HuH-7.5 (cell line): ENCODE measurements around the gene WDR53.
"Not testable (repeated sequence)": the region's sequence is repeated elsewhere in the genome, so short reads cannot be mapped to it uniquely, and the experiment has no call there.

Experiments used
- DNase-seq: peaks from one replicate; pipeline ENCODE4 v3.0.0; 2011; ENCODE audit warnings: low spot score

The WDR53 gene

GRCh38 chr3:196568246-196569002, at the start of gene WDR53, which contains the start of gene FBXO45:
TSS of gene WDR53 (minus strand) at chr3:196568554. CDS start at chr3:196561475, 7,079 bp downstream.
TSS of gene FBXO45 (plus strand) at chr3:196568660. CDS start at chr3:196568985, 325 bp downstream.
- peak; percentile 92 for DNase-seq

- DNase-seq, result no peak
Measured at GRCh38 chr3:196617256-196617655, 48.9 kb upstream of the WDR53 start.

GRCh38 chr3:196615234-196615633, 46.9 kb upstream of the WDR53 start:
- not testable (repeated sequence) for DNase-seq

- DNase-seq, result no peak
Measured at GRCh38 chr3:196611761-196612483, 43.6 kb upstream of the WDR53 start.

DNA sequence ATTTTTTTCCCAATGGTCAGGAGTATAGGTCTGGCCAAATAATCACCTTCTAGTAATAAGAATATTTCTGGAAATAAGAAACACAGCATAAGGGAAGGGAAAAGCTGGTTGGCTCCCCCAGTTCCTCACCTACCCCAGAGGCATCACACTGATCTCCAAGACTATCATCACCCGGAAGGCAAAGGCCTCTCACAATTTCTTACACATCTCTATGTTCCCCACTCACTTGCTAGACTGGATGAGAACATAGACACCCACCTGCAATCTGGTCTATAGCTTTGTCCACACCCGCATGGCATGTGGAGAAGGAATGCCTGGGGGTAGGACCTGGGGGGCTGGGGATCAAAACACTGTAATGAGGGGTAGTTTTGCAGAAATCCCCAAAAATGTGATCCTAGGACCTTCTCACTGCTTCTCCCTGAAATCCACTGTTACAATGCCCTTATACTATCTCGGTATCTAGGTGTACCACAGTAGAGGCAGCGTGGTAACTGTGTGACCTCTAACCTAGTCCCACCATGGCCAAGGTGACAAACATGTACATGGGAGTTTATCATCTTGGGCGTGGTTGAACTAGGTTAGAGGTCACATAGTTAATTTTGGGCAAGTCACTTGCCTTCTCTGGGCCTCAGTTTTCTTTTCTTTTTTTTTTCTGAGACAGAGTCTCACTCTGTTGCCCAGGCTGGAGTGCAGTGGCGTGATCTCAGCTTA, 41.6 kb upstream of the WDR53 start:
- no peak for DNase-seq

DNA sequence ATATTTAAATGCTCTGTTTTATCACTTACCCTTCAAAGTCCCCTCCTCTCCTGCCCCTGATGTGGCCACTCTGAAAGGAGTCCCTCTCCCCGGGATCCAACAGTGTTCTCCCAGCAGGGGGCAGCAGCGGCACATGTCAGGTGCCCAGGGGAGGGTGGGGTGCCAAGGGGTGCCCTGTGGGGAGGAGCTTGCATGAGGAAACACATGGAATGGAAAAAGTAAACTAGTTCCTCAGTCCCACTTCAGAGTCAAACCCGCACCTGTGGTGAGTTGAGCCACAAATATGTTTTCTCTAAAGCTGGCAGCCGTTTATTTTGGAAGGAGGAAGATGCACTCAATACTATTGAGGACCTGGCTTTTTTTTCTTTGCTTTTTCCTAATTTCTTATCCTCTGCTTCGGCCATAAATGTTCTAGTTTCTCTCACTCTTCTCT, 41.0 kb upstream of the WDR53 start:
- peak; percentile 79 for DNase-seq

DNA sequence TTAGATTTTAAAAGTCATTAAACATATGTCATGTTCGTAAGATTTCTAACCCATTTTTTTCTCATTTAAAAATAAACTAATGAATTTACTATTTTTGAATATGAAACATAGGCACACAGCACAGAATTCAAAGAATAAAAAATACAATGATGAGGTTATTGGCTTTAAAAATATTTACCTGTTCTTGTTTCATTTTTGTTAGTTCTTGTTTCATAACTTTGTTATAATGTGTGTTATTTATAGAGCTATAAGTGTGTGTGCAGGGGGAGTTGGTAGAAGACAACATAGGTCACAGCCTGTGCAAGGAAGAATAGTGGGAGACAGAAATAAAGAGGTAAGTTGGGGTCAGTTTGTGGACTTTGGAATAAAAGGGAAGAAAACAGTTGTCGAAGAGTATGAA, 40.3 kb upstream of the WDR53 start:
- DNase-seq, result no peak

- DNase-seq, result no peak
Measured at GRCh38 chr3:196604548-196604947, 36.2 kb upstream of the WDR53 start.

- DNase-seq, result no peak
Measured at GRCh38 chr3:196603683-196604082, 35.3 kb upstream of the WDR53 start.

GRCh38 chr3:196602673-196603072, 34.3 kb upstream of the WDR53 start:
- no peak for DNase-seq

DNA sequence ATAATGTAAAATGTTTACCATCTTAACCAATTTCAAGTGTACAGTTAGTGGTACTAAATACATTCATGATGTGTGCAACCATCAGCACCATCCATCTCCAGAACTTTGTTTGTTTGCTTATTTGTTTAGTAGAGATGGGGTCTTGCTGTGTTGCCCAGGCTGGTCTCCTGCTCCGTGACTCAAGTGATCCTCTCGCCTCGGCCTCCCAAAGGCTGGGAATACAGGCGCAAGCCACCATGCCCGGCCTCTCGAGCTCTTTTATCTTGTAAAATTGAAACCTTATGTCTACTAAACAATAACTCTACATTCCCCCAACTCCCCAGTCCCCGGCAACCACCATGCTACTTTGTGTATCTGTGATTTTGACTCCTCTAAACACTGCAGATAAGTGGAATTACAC, 32.0 kb upstream of the WDR53 start:
- no peak for DNase-seq

GRCh38 chr3:196599734-196600128, 31.4 kb upstream of the WDR53 start:
- no peak for DNase-seq

DNA sequence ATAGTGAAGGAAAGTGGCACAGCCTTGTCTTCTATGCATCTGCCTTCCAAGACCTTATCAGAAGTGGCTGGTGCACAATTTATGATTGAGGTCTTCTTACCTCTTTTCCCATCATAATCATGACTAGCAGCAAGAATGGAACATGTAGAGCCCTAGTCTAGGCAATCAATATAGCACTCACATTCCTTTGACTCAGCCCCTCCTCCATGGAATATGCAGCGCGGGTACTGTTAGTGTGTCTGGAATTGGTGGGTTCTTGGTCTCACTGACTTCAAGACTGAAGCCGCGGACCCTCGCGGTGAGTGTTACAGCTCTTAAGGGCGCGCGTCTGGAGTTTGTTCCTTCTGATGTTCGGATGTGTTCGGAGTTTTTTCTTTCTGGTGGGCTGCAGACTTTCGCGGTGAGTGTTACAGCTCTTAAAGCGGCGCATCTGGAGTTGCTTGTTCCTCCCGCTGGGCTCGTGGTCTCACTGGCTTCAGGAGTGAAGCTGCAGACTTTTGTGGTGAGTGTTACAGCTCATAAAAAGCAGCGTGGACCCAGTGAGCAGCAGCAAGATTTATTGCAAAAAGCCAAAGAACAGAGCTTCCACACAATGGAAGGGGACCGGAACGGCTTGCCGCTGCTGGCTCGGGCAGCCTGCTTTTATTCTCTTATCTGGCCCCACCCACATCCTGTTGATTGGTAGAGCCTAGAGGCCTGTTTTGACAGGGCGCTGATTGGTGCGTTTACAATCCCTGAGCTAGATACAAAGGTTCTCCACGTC, 29.8 kb upstream of the WDR53 start:
- peak; percentile 27 for DNase-seq

- no peak for DNase-seq
Measured at GRCh38 chr3:196596355-196596754, 28.0 kb upstream of the WDR53 start.

- DNase-seq, result no peak
Measured at GRCh38 chr3:196590279-196590678, 21.9 kb upstream of the WDR53 start.

GRCh38 chr3:196585044-196585757, 16.8 kb upstream of the WDR53 start:
- DNase-seq, result no peak

GRCh38 chr3:196572389-196572788, 4.0 kb upstream of the WDR53 start:
- DNase-seq, result no peak

GRCh38 chr3:196570332-196570731, 2.0 kb upstream of the WDR53 start:
- not testable (repeated sequence) for DNase-seq

GRCh38 chr3:196569003-196569516, 706 bp upstream of the WDR53 start:
- peak; percentile 49 for DNase-seq

DNA sequence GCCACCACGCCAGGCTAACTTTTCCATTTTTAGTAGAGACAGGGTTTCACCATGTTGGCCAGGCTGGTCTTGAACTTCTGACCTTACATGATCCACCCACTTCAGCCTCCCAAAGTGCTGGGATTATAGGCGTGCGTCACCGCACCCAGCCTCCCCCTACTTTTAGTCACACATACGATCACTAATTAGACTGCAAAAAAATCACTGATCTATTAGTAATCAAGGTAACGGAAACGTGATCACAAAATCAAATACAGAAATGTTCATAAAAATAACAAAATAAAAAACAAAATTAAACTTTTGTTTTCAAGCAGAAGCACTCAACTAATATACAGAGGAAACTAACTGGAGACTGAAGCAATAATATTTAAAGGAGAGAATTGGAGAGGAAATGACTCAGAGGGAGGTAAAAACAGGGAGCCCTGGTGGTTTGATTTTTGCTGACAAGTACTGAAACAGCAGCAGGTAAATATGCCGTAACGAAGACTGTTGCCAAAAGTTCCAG, 4.6 kb downstream of the WDR53 start:
- no peak for DNase-seq

DNA sequence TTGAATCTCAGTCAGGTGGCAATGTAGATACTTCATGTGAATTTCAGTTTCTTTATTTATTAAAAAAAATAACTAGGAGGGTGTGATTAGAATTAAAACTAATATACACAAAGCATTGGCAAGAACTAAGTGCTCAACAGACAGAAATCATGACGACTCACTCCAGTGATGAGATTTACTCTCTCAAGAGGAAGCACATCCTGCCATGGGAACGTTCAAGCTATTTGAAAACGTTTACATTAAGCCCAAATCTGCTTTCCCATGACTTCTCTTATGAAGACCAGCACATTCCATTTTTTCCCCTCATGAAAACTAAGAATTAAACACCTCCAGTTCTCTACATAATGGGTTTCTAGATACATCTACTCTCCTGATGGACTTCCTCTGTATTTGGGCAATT, 8.5 kb downstream of the WDR53 start:
- DNase-seq, result no peak
